HL-60 (cell line): Measurements from ENCODE around the gene GDI1.

Experiments used
- DNase-seq, 2 experiments: peaks; one replicate each; pipeline ENCODE4 v3.0.0-alpha.2; 2010 to 2020; ENCODE audit warnings: low read depth in 1 of 2, low spot score in 1 of 2
- H3K27ac ChIP-seq: fragments of 250-450 bp; sonication (Bioruptor Pico); replicated peaks from 2 replicates; pipeline ENCODE4 v1.5.1; 2020; ENCODE audit warnings: mild to moderate bottlenecking, moderate library complexity
- H3K27me3 ChIP-seq: fragments of 250-450 bp; sonication (Bioruptor Pico); 2 replicates; pipeline ENCODE4 v1.5.1; 2021; ENCODE audit warnings: mild to moderate bottlenecking, moderate library complexity; ENCODE audit not compliant: insufficient read depth, poor library complexity, severe bottlenecking
- H3K4me3 ChIP-seq: replicated peaks from 2 replicates; pipeline ENCODE4 v1.5.1; 2011; ENCODE audit warnings: mild to moderate bottlenecking, control low read depth, low read length; ENCODE audit not compliant: insufficient read depth
- CTCF ChIP-seq: IDR thresholded peaks from one replicate; pipeline ENCODE4 v1.5.1; 2011; ENCODE audit warnings: low read length, control low read depth, inconsistent platforms; ENCODE audit not compliant: insufficient read depth
- GABPA ChIP-seq: IDR thresholded peaks from 2 replicates; pipeline ENCODE4 v1.6.1; 2012; ENCODE audit warnings: low read depth
- POLR2AphosphoS5 ChIP-seq: IDR thresholded peaks from 2 replicates; pipeline ENCODE4 v1.6.1; 2012; ENCODE audit warnings: low read depth
- REST ChIP-seq: IDR thresholded peaks from 2 replicates; pipeline ENCODE4 v1.6.1; 2012; ENCODE audit warnings: low read depth; ENCODE audit not compliant: insufficient replicate concordance
- SPI1 ChIP-seq: IDR thresholded peaks from 2 replicates; pipeline ENCODE4 v1.6.1; 2012; ENCODE audit warnings: low read depth, mild to moderate bottlenecking, borderline replicate concordance

The GDI1 gene

GRCh38 chrX:154458954-154459778 is 22.2 kb downstream of the GDI1 start:
- peaks cover 4% of the 10 kb centered on the region for H3K27me3 ChIP-seq
- no peak overlapping the region for H3K27ac ChIP-seq
- DNase-seq: no peak
- no peak overlapping the region for H3K4me3 ChIP-seq
- TF ChIP-seq GABPA (no peak), SPI1 (no peak), POLR2AphosphoS5 (no peak), REST (no peak), CTCF (no peak)

DNA sequence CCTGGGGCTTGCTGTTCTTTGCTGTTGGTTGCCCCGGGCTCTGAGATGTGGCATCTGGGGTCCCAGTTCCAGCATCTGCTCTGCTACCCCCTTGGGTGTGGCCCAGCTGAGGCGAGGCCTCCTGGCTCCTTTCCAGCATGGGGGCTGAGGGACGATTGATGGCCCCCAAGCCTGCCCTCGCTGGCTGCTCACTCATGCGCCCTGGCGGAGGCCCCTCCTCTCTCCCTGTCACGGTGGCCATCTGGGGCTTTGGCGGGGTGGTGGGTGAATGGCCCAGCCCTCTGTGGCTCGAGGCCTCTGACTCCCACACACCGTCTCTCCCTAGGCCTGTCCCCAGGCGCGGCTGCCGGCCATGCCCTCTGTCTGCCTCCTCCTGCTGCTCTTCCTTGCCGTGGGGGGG is 22.9 kb downstream of the GDI1 start:
- DNase-seq: no peak
- H3K4me3 ChIP-seq: no peak overlapping the region

More for the DNA sequence above, 22.9 kb downstream of the GDI1 start:
- TF ChIP-seq REST (no peak), POLR2AphosphoS5 (no peak), CTCF (no peak), SPI1 (no peak), GABPA (no peak)
- Histone ChIP-seq H3K27ac (no peak overlapping the region), H3K27me3 (peaks cover 4% of the 10 kb centered on the region)
